Activated CD8-positive, alpha-beta memory T cell treated with anti-CD3 and anti-CD28 coated beads, Interleukin-2, amount 50 U/mL, for 24 hours (primary cell): Measurements from ENCODE around the gene KRTAP13-2.
A peak's percentile ranks its signal among the peaks of the same experiment; 100 is the strongest.

Experiments used
- DNase-seq: peaks from one replicate; pipeline ENCODE4 v3.0.0-alpha.2; 2020; ENCODE audit errors: extremely low read depth

KRTAP13-2 gene

GRCh38 chr21:30372139-30372770 is at the start of gene KRTAP13-2:
KRTAP13-2 (minus strand) TSS chr21:30372271; CDS start chr21:30372213, 58 bp downstream.
- DNase-seq, result no peak

GRCh38 chr21:30415993-30416392 is 43.9 kb upstream of the KRTAP13-2 start:
- no peak for DNase-seq

- DNase-seq, result no peak
Measured at GRCh38 chr21:30408782-30409494, 36.9 kb upstream of the KRTAP13-2 start.

- DNase-seq, result no peak
Measured at GRCh38 chr21:30395731-30396130, 23.7 kb upstream of the KRTAP13-2 start, which contains the start of gene KRTAP13-1. KRTAP13-1 (plus strand) TSS chr21:30396031; CDS start chr21:30396087, 56 bp downstream.

GRCh38 chr21:30391492-30392025 is 19.5 kb upstream of the KRTAP13-2 start:
- no peak for DNase-seq

- DNase-seq, result no peak
Measured at GRCh38 chr21:30382201-30382600, 10.1 kb upstream of the KRTAP13-2 start.

GRCh38 chr21:30355906-30356305 is 16.2 kb downstream of the KRTAP13-2 start:
- no peak for DNase-seq

- no peak for DNase-seq
Measured at GRCh38 chr21:30354308-30355005, 17.6 kb downstream of the KRTAP13-2 start.

GRCh38 chr21:30351534-30351933 is 20.5 kb downstream of the KRTAP13-2 start:
- DNase-seq, result no peak

GRCh38 chr21:30349572-30349971 is 22.5 kb downstream of the KRTAP13-2 start:
- DNase-seq, result no peak

GRCh38 chr21:30348506-30348905 is 23.6 kb downstream of the KRTAP13-2 start, which contains the start of gene KRTAP23-1:
KRTAP23-1 (minus strand) TSS chr21:30348606; CDS start chr21:30348606, 0 bp downstream.
- no peak for DNase-seq

GRCh38 chr21:30345014-30345413 is 27.1 kb downstream of the KRTAP13-2 start:
- DNase-seq, result no peak

- DNase-seq, result peak; percentile 4
Measured at GRCh38 chr21:30340714-30341573, 31.1 kb downstream of the KRTAP13-2 start.

GRCh38 chr21:30338717-30339116 is 33.4 kb downstream of the KRTAP13-2 start:
- no peak for DNase-seq

- DNase-seq, result no peak
Measured at GRCh38 chr21:30337772-30338171, 34.3 kb downstream of the KRTAP13-2 start.

- DNase-seq, result no peak
Measured at GRCh38 chr21:30337276-30337744, 34.8 kb downstream of the KRTAP13-2 start, which contains the start of gene KRTAP27-1. KRTAP27-1 (minus strand) TSS chr21:30337694; CDS start chr21:30337668, 26 bp downstream.

GRCh38 chr21:30336596-30336995 is 35.5 kb downstream of the KRTAP13-2 start:
- no peak for DNase-seq

- no peak for DNase-seq
Measured at GRCh38 chr21:30333736-30334135, 38.3 kb downstream of the KRTAP13-2 start.

- DNase-seq, result no peak
Measured at GRCh38 chr21:30332681-30333080, 39.4 kb downstream of the KRTAP13-2 start.

- DNase-seq, result no peak
Measured at GRCh38 chr21:30329203-30329875, 42.7 kb downstream of the KRTAP13-2 start.
